ENCODE data around the gene SUPT20H.

SUPT20H gene

DNA sequence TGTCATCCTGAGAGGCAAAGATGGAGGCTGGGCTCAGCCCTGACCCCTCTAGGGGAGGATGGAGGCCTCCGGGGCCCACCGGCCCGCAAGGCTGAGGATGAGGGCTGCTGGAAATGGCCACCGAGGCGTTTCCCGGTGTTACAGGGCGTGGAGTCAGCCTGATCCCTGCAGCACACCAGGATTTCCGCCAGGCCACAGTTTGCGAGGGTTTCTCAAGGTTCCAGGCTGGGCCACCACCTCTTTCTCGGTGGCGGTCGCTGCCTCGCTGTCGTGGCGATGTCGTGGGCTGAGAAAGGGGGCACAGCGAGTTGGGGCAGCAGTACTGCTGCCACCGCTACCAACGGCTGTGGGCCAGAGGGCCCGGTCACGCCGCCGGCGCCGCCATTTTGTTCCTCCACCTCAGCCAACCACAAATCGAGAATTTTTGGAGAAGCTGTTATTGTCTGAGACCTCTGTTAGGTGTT lies 45.8 kb upstream of the SUPT20H start, which contains the start of gene CSNK1A1L:
Gene CSNK1A1L (minus strand): TSS at position 414 of the 464 bp plus-strand sequence. CDS start 408 bp downstream, at position 6.
- no peak for TF ChIP-seq NFRKB (IDR thresholded peaks at IDR 0.05)
- TF ChIP-seq SP1 (IDR thresholded peaks at IDR 0.05), result no peak
- TF ChIP-seq ARNT (IDR thresholded peaks at IDR 0.05), result no peak
- TF ChIP-seq ZNF384 (IDR thresholded peaks at IDR 0.05), result no peak
- TF ChIP-seq HDGF (IDR thresholded peaks at IDR 0.05; ENCODE audit: borderline replicate concordance), result no peak
- TF ChIP-seq CTBP1 (IDR thresholded peaks at IDR 0.05; ENCODE audit: borderline replicate concordance), result no peak
- no peak for TF ChIP-seq FOXA1 (IDR thresholded peaks at IDR 0.05)
- TF ChIP-seq LEF1 (IDR thresholded peaks at IDR 0.05; ENCODE audit: borderline replicate concordance), result no peak
- no peak for TF ChIP-seq BHLHE40 (IDR thresholded peaks at IDR 0.05; ENCODE audit: borderline replicate concordance)
- no peak for TF ChIP-seq L3MBTL2 (conservative IDR thresholded peaks at IDR 0.05)
- no peak for TF ChIP-seq FOXK2 (IDR thresholded peaks at IDR 0.05)
- no peak for TF ChIP-seq TARDBP (IDR thresholded peaks at IDR 0.05)
- no peak for TF ChIP-seq ELF4 (IDR thresholded peaks at IDR 0.05)
- TF ChIP-seq FOXM1 (IDR thresholded peaks at IDR 0.05; ENCODE audit: borderline replicate concordance), result no peak
- TF ChIP-seq PKNOX1 (IDR thresholded peaks at IDR 0.05), result no peak
- no peak for TF ChIP-seq SUZ12 (IDR thresholded peaks at IDR 0.05)
- no peak for DNase-seq (ENCODE audit: extremely low spot score)
- ChIA-PET CTCF (no interaction called here), POLR2A (no interaction called here)

DNA sequence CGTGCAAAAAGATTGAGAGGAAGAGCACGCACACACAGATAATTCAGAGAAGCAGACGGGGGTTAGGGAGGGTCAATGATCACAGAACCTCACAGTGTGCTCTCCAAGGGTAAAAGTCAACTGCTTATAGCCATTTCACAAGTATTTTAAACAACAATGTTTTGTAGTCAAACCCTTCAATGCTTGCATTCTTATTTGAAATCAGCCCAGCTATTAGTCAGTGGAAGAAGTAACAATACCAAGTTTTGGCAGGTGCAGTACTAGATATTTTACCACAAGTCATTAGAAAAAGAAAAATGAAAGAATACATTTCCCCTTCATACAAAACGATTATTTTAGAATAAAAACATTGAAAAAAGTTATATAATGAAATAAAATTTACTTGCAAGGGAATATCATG lies 43.4 kb upstream of the SUPT20H start:
- ChIA-PET CTCF (no interaction called here), POLR2A (no interaction called here)
- no peak for DNase-seq (ENCODE audit: extremely low spot score)
- TF ChIP-seq FOXM1 (IDR thresholded peaks at IDR 0.05; ENCODE audit: borderline replicate concordance), result no peak
- no peak for TF ChIP-seq SP1 (IDR thresholded peaks at IDR 0.05)
- no peak for TF ChIP-seq SUZ12 (IDR thresholded peaks at IDR 0.05)
- TF ChIP-seq FOXA1 (IDR thresholded peaks at IDR 0.05), result no peak
- no peak for TF ChIP-seq TARDBP (IDR thresholded peaks at IDR 0.05)
- no peak for TF ChIP-seq PKNOX1 (IDR thresholded peaks at IDR 0.05)
- no peak for TF ChIP-seq ZNF384 (IDR thresholded peaks at IDR 0.05)
- TF ChIP-seq NFRKB (IDR thresholded peaks at IDR 0.05), result no peak
- no peak for TF ChIP-seq L3MBTL2 (conservative IDR thresholded peaks at IDR 0.05)
- TF ChIP-seq CTBP1 (IDR thresholded peaks at IDR 0.05; ENCODE audit: borderline replicate concordance), result no peak
- TF ChIP-seq FOXK2 (IDR thresholded peaks at IDR 0.05), result no peak
- no peak for TF ChIP-seq LEF1 (IDR thresholded peaks at IDR 0.05; ENCODE audit: borderline replicate concordance)
- TF ChIP-seq ELF4 (IDR thresholded peaks at IDR 0.05), result no peak
- no peak for TF ChIP-seq HDGF (IDR thresholded peaks at IDR 0.05; ENCODE audit: borderline replicate concordance)

DNA sequence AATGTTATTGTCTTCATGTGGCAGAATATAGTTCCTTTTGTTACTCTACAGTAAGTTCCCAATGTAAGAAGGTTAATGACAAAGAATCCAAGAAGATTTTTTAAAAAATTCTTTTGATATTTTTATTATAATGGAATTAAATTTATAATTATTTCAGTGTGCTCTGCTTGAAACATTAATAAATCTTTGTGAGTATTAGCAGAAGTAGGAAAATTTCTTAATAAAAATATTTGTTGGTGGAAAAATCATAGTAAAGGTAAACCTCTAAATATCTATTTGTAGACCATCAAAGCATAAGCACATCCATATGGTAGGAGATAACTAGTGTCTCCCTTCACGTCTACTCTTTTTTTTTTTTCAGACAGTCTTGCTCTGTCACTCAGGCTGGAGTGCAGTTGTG lies 41.7 kb upstream of the SUPT20H start:
- ChIA-PET CTCF (no interaction called here), POLR2A (no interaction called here)
- TF ChIP-seq TARDBP (IDR thresholded peaks at IDR 0.05) (no peak), HDGF (IDR thresholded peaks at IDR 0.05; ENCODE audit: borderline replicate concordance) (no peak), BHLHE40 (IDR thresholded peaks at IDR 0.05; ENCODE audit: borderline replicate concordance) (no peak), SP1 (IDR thresholded peaks at IDR 0.05) (no peak), L3MBTL2 (conservative IDR thresholded peaks at IDR 0.05) (no peak), CTBP1 (IDR thresholded peaks at IDR 0.05; ENCODE audit: borderline replicate concordance) (no peak), ARNT (IDR thresholded peaks at IDR 0.05) (no peak)
- DNase-seq (ENCODE audit: extremely low spot score), result no peak

- ChIA-PET POLR2A (no interaction called here), CTCF (no interaction called here)
- DNase-seq (ENCODE audit: extremely low spot score), result no peak
- no peak for TF ChIP-seq LEF1 (IDR thresholded peaks at IDR 0.05; ENCODE audit: borderline replicate concordance)
- no peak for TF ChIP-seq FOXK2 (IDR thresholded peaks at IDR 0.05)
- no peak for TF ChIP-seq ARNT (IDR thresholded peaks at IDR 0.05)
- TF ChIP-seq NFRKB (IDR thresholded peaks at IDR 0.05), result no peak
- TF ChIP-seq TARDBP (IDR thresholded peaks at IDR 0.05), result no peak
- no peak for TF ChIP-seq ZNF384 (IDR thresholded peaks at IDR 0.05)
- no peak for TF ChIP-seq FOXA1 (IDR thresholded peaks at IDR 0.05)
- no peak for TF ChIP-seq L3MBTL2 (conservative IDR thresholded peaks at IDR 0.05)
- TF ChIP-seq BHLHE40 (IDR thresholded peaks at IDR 0.05; ENCODE audit: borderline replicate concordance), result no peak
- no peak for TF ChIP-seq FOXM1 (IDR thresholded peaks at IDR 0.05; ENCODE audit: borderline replicate concordance)
- no peak for TF ChIP-seq SP1 (IDR thresholded peaks at IDR 0.05)
- no peak for TF ChIP-seq ELF4 (IDR thresholded peaks at IDR 0.05)
- no peak for TF ChIP-seq CTBP1 (IDR thresholded peaks at IDR 0.05; ENCODE audit: borderline replicate concordance)
- TF ChIP-seq SUZ12 (IDR thresholded peaks at IDR 0.05), result no peak
- no peak for TF ChIP-seq HDGF (IDR thresholded peaks at IDR 0.05; ENCODE audit: borderline replicate concordance)
- no peak for TF ChIP-seq PKNOX1 (IDR thresholded peaks at IDR 0.05)
Observed at GRCh38 chr13:37100731-37101130, 41.2 kb upstream of the SUPT20H start.

GRCh38 chr13:37097076-37097475 lies 37.6 kb upstream of the SUPT20H start:
- no peak for DNase-seq (ENCODE audit: extremely low spot score)
- TF ChIP-seq ELF4 (IDR thresholded peaks at IDR 0.05), result no peak
- TF ChIP-seq L3MBTL2 (conservative IDR thresholded peaks at IDR 0.05), result no peak
- no peak for TF ChIP-seq ZNF384 (IDR thresholded peaks at IDR 0.05)
- no peak for TF ChIP-seq PKNOX1 (IDR thresholded peaks at IDR 0.05)
- no peak for TF ChIP-seq CTBP1 (IDR thresholded peaks at IDR 0.05; ENCODE audit: borderline replicate concordance)
- no peak for TF ChIP-seq SP1 (IDR thresholded peaks at IDR 0.05)
- TF ChIP-seq LEF1 (IDR thresholded peaks at IDR 0.05; ENCODE audit: borderline replicate concordance), result no peak
- TF ChIP-seq NFRKB (IDR thresholded peaks at IDR 0.05), result no peak
- no peak for TF ChIP-seq SUZ12 (IDR thresholded peaks at IDR 0.05)
- CTCF ChIA-PET, result no interaction called here
- POLR2A ChIA-PET, result no interaction called here
